Loucy (cell line): ENCODE results near the gene PRKCQ.

ENCODE experiments used
- H2AFZ ChIP-seq: fragments of 200-600 bp; sonication (generic); 2 replicates; pipeline ENCODE4 v1.6.0; 2016; ENCODE audit warnings: antibody characterized with exemption, mild to moderate bottlenecking, low read length, moderate library complexity
- H3F3A ChIP-seq: fragments of 200-600 bp; 2 replicates; pipeline ENCODE4 v1.6.0; 2016; ENCODE audit warnings: antibody characterized with exemption, low read depth, mild to moderate bottlenecking
- H3K27me3 ChIP-seq: fragments of 200-600 bp; sonication (generic); 2 replicates; pipeline ENCODE4 v1.6.1; 2014; ENCODE audit warnings: low read length, mild to moderate bottlenecking; ENCODE audit not compliant: insufficient read depth, poor library complexity, severe bottlenecking
- H3K36me3 ChIP-seq: fragments of 200-600 bp; sonication (generic); 2 replicates; pipeline ENCODE4 v1.6.1; 2016; ENCODE audit warnings: low read length; ENCODE audit not compliant: insufficient read depth
- H3K4me1 ChIP-seq: fragments of 200-600 bp; sonication (generic); 2 replicates; pipeline ENCODE4 v1.5.1; 2014; ENCODE audit warnings: low read length, mild to moderate bottlenecking; ENCODE audit not compliant: insufficient read depth, poor library complexity, severe bottlenecking
- H3K4me2 ChIP-seq: fragments of 200-600 bp; sonication (generic); 2 replicates; pipeline ENCODE4 v1.6.0; 2014; ENCODE audit warnings: antibody characterized with exemption, low read length, low read depth, mild to moderate bottlenecking; ENCODE audit not compliant: poor library complexity, severe bottlenecking
- H3K4me3 ChIP-seq: fragments of 200-600 bp; sonication (generic); 2 replicates; pipeline ENCODE4 v1.5.1; 2014; ENCODE audit warnings: low read length, mild to moderate bottlenecking, mixed read lengths; ENCODE audit not compliant: poor library complexity, severe bottlenecking
- H3K79me2 ChIP-seq: fragments of 200-600 bp; sonication (generic); 2 replicates; pipeline ENCODE4 v1.6.1; 2014; ENCODE audit warnings: low read length; ENCODE audit not compliant: insufficient read depth
- H3K9ac ChIP-seq: fragments of 200-600 bp; sonication (generic); 2 replicates; pipeline ENCODE4 v1.6.0; 2014; ENCODE audit warnings: mild to moderate bottlenecking, low read depth, low read length, moderate library complexity; ENCODE audit not compliant: poor library complexity, severe bottlenecking
- H3K9me2 ChIP-seq: fragments of 200-600 bp; sonication (generic); replicated peaks from 2 replicates; pipeline ENCODE4 v1.6.1; 2016; ENCODE audit warnings: low read depth, low read length, mixed read lengths
- H3K9me3 ChIP-seq: fragments of 200-600 bp; sonication (generic); 2 replicates; pipeline ENCODE4 v1.6.1; 2014; ENCODE audit warnings: mild to moderate bottlenecking, antibody characterized with exemption, low read length, low read depth; ENCODE audit not compliant: insufficient read depth
- H4K20me1 ChIP-seq: fragments of 200-600 bp; sonication (generic); 2 replicates; pipeline ENCODE4 v1.6.0; 2014; ENCODE audit warnings: antibody characterized with exemption, low read length, mild to moderate bottlenecking; ENCODE audit not compliant: insufficient read depth, poor library complexity, severe bottlenecking
- CTCF ChIP-seq: fragments of 200-600 bp; sonication (generic); conservative IDR thresholded peaks from 2 replicates; pipeline ENCODE4 v1.5.1; 2014; ENCODE audit warnings: mild to moderate bottlenecking, antibody characterized with exemption, low read length
- EZH2phosphoT487 ChIP-seq: fragments of 200-600 bp; IDR thresholded peaks from 2 replicates; pipeline ENCODE4 v1.6.1; 2018; ENCODE audit warnings: antibody characterized with exemption, mild to moderate bottlenecking, moderate library complexity, borderline replicate concordance

The PRKCQ gene

GRCh38 chr10:6537770-6538169 is 42.3 kb downstream of the PRKCQ start:
- Histone ChIP-seq H2AFZ (no peak overlapping the region), H3K79me2 (peaks cover 97% of the 10 kb centered on the region), H3K4me3 (no peak overlapping the region), H3K36me3 (peaks cover 13% of the 10 kb centered on the region; the same call in 1 of the 2 replicates), H3K9ac (no peak overlapping the region), H3K9me2 (no peaks in the 10 kb centered on the region), H4K20me1 (peaks cover 10% of the 10 kb centered on the region), H3K9me3 (no peaks in the 10 kb centered on the region), H3F3A (no peaks in the 10 kb centered on the region), H3K27me3 (no peaks in the 10 kb centered on the region), H3K4me1 (peaks cover 49% of the 10 kb centered on the region), H3K4me2 (no peak overlapping the region)
- no peak for TF ChIP-seq EZH2phosphoT487
- 0 out of 2 replicates have a peak, but pooled peaks have one; percentile 15 for TF ChIP-seq CTCF

- Histone ChIP-seq H3K79me2 (peaks cover 98% of the 10 kb centered on the region), H3K9me3 (no peaks in the 10 kb centered on the region), H3K4me2 (no peak overlapping the region), H3K4me1 (peaks cover 42% of the 10 kb centered on the region), H3K36me3 (peaks cover 13% of the 10 kb centered on the region; the same call in 1 of the 2 replicates), H3K27me3 (no peaks in the 10 kb centered on the region), H3K9me2 (no peaks in the 10 kb centered on the region), H4K20me1 (peaks cover 12% of the 10 kb centered on the region), H3K4me3 (no peak overlapping the region), H3F3A (no peaks in the 10 kb centered on the region), H2AFZ (no peak overlapping the region), H3K9ac (no peak overlapping the region)
- no peak for TF ChIP-seq CTCF
- no peak for TF ChIP-seq EZH2phosphoT487
These were observed 44.0 kb downstream of the PRKCQ start for GRCh38 chr10:6536102-6536501.

- Histone ChIP-seq H3K9me2 (no peaks in the 10 kb centered on the region), H3K9me3 (no peaks in the 10 kb centered on the region), H3K4me3 (no peak overlapping the region), H3K4me1 (peaks cover 42% of the 10 kb centered on the region), H3K79me2 (peaks cover 98% of the 10 kb centered on the region), H3K4me2 (no peak overlapping the region), H3K9ac (no peak overlapping the region), H3F3A (no peaks in the 10 kb centered on the region), H2AFZ (no peak overlapping the region), H4K20me1 (peaks cover 20% of the 10 kb centered on the region), H3K27me3 (no peaks in the 10 kb centered on the region), H3K36me3 (peaks cover 13% of the 10 kb centered on the region; the same call in 1 of the 2 replicates)
- TF ChIP-seq CTCF: no peak
- no peak for TF ChIP-seq EZH2phosphoT487
These were observed 44.8 kb downstream of the PRKCQ start for GRCh38 chr10:6535156-6535764.
